HL-60 (cell line): ENCODE measurements around the gene MANBA.

Experiments
- DNase-seq, 2 experiments: peaks; one replicate each; pipeline ENCODE4 v3.0.0-alpha.2; 2010 to 2020; ENCODE audit warnings: low read depth in 1 of 2, low spot score in 1 of 2
- H3K27ac ChIP-seq: fragments of 250-450 bp; sonication (Bioruptor Pico); replicated peaks from 2 replicates; pipeline ENCODE4 v1.5.1; 2020; ENCODE audit warnings: mild to moderate bottlenecking, moderate library complexity
- H3K27me3 ChIP-seq: fragments of 250-450 bp; sonication (Bioruptor Pico); 2 replicates; pipeline ENCODE4 v1.5.1; 2021; ENCODE audit warnings: mild to moderate bottlenecking, moderate library complexity; ENCODE audit not compliant: insufficient read depth, poor library complexity, severe bottlenecking
- H3K4me3 ChIP-seq: replicated peaks from 2 replicates; pipeline ENCODE4 v1.5.1; 2011; ENCODE audit warnings: mild to moderate bottlenecking, control low read depth, low read length; ENCODE audit not compliant: insufficient read depth
- GABPA ChIP-seq: IDR thresholded peaks from 2 replicates; pipeline ENCODE4 v1.6.1; 2012; ENCODE audit warnings: low read depth
- POLR2AphosphoS5 ChIP-seq: IDR thresholded peaks from 2 replicates; pipeline ENCODE4 v1.6.1; 2012; ENCODE audit warnings: low read depth
- SPI1 ChIP-seq: IDR thresholded peaks from 2 replicates; pipeline ENCODE4 v1.6.1; 2012; ENCODE audit warnings: low read depth, mild to moderate bottlenecking, borderline replicate concordance
- TF ChIP-seq, protein P1 (sequence below): IDR thresholded peaks from 2 replicates; pipeline ENCODE4 v1.6.1; 2012; ENCODE audit warnings: low read depth; ENCODE audit not compliant: insufficient replicate concordance
- TF ChIP-seq, protein P2 (sequence below): IDR thresholded peaks from one replicate; pipeline ENCODE4 v1.5.1; 2011; ENCODE audit warnings: low read length, control low read depth, inconsistent platforms; ENCODE audit not compliant: insufficient read depth

Gene MANBA

DNA sequence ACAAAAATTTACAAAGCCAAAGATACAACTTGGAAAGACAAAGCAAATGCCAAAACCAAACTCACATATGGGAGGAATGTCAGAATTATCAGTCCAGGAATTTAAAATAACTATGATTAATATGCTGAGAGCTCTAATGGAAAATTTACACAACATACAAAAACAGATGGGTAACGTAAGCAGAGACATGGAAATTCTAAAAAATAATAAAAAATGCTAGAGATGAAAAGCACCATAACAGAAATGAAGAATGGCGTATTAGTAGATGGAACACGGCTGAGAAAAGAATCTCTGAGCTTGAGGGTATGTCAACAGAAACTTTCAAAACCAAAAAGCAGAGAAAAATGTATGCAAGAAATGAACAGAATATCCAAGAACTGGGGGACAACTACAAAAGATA lies 4.1 kb upstream of the MANBA start:
- H3K27me3 ChIP-seq, result no peaks in the 10 kb centered on the region

DNA sequence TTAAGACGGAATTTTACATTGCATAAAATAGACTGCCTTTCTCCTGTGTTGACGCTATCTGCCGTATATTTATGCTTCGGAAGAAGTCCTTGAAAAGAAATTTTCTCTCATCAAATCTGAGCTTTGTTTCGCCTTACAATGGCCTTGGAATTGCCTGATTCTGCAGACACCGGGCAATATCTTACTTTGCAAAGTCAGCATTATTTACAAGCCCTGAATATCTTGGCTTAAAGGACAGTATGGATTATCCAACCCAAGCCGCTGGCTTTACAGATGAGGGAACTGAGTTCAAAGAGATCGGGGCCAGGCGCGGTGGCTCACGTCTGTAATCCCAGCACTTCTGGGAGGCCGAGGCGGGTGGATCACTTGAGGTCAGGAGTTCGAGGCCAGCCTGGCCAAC lies 1.1 kb upstream of the MANBA start:
- TF ChIP-seq GABPA, result no peak
- no peak for TF ChIP-seq POLR2AphosphoS5
- TF ChIP-seq, protein P1, sequence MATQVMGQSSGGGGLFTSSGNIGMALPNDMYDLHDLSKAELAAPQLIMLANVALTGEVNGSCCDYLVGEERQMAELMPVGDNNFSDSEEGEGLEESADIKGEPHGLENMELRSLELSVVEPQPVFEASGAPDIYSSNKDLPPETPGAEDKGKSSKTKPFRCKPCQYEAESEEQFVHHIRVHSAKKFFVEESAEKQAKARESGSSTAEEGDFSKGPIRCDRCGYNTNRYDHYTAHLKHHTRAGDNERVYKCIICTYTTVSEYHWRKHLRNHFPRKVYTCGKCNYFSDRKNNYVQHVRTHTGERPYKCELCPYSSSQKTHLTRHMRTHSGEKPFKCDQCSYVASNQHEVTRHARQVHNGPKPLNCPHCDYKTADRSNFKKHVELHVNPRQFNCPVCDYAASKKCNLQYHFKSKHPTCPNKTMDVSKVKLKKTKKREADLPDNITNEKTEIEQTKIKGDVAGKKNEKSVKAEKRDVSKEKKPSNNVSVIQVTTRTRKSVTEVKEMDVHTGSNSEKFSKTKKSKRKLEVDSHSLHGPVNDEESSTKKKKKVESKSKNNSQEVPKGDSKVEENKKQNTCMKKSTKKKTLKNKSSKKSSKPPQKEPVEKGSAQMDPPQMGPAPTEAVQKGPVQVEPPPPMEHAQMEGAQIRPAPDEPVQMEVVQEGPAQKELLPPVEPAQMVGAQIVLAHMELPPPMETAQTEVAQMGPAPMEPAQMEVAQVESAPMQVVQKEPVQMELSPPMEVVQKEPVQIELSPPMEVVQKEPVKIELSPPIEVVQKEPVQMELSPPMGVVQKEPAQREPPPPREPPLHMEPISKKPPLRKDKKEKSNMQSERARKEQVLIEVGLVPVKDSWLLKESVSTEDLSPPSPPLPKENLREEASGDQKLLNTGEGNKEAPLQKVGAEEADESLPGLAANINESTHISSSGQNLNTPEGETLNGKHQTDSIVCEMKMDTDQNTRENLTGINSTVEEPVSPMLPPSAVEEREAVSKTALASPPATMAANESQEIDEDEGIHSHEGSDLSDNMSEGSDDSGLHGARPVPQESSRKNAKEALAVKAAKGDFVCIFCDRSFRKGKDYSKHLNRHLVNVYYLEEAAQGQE, result no peak
- no peak for TF ChIP-seq SPI1
- H3K4me3 ChIP-seq, result no peak overlapping the region
- H3K27ac ChIP-seq, result no peak overlapping the region
- H3K27me3 ChIP-seq, result no peaks in the 10 kb centered on the region
- no peak for DNase-seq

More for the DNA sequence above, 4.1 kb upstream of the MANBA start:
- no peak for DNase-seq
- H3K27ac ChIP-seq, result no peak overlapping the region
- no peak overlapping the region for H3K4me3 ChIP-seq
- TF ChIP-seq, protein P2, sequence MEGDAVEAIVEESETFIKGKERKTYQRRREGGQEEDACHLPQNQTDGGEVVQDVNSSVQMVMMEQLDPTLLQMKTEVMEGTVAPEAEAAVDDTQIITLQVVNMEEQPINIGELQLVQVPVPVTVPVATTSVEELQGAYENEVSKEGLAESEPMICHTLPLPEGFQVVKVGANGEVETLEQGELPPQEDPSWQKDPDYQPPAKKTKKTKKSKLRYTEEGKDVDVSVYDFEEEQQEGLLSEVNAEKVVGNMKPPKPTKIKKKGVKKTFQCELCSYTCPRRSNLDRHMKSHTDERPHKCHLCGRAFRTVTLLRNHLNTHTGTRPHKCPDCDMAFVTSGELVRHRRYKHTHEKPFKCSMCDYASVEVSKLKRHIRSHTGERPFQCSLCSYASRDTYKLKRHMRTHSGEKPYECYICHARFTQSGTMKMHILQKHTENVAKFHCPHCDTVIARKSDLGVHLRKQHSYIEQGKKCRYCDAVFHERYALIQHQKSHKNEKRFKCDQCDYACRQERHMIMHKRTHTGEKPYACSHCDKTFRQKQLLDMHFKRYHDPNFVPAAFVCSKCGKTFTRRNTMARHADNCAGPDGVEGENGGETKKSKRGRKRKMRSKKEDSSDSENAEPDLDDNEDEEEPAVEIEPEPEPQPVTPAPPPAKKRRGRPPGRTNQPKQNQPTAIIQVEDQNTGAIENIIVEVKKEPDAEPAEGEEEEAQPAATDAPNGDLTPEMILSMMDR, result no peak
- no peak for TF ChIP-seq GABPA
- TF ChIP-seq POLR2AphosphoS5, result no peak
- TF ChIP-seq, protein P1, result no peak
- no peak for TF ChIP-seq SPI1

DNA sequence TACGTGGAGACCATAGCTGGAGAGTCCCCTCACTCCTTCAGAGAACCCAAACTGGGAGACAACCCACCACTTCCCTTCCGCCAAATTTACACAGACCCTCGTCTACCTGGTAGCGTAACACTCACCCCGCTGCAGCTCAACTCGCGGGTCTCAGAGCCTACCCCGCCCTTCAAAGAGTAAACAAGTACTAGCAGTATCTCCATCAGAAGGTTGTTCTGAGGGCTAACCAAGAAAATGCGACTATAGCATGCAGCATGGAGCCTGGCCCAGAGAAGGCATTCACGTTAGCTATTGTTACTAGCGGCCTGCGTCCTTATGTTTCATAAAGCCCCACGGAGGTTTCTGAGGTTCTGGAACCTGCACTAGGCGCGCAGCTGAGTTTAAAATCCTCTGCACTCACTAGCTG lies 531 bp upstream of the MANBA start:
- Histone ChIP-seq H3K27ac (peak overlapping the region; percentile 99), H3K27me3 (no peaks in the 10 kb centered on the region), H3K4me3 (peak overlapping the region; percentile 87)
- TF ChIP-seq, protein P1, result no peak
- TF ChIP-seq POLR2AphosphoS5 (no peak), SPI1 (no peak)
- no peak for DNase-seq

DNA sequence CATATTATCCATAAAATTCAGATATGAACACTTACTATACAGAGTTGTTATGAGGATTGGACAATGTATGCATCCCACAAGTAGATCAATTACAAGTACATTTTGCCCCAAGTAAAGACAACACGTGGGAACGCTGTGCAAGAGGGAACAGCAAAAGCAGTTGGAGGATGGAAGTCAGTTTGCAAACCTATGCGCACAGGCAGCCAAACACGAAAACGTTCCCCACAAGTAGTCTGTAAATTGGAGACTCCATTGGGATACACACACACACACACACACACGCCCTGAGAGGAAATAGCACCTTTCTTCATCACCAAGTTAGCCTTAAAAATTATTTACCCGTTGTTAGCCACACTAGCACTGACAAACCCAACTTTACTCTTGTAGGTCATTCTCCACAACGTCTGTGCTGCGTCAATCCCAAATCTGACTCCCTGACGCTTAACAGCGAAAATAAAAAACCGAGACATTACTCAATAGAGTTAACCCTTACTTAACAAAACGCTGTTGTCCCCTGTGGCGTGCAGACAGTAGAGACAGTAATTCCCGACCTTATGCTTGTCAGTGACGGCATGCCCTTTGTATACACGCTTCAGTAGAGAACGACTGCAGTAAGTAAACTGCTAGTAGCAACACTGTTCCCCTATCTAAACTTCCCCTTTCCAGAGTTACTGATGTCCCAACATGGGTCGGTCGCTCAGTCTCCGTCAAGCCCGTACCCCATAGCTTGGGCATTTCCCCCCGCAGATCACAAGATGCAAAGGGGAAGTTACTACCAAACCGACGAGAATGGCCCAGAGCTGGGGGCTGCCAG lies 730 bp downstream of the MANBA start:
- DNase-seq, result peak; percentile 75 to 97
- H3K4me3 ChIP-seq, result peak overlapping the region; percentile 87
- peak overlapping the region; percentile 99 for H3K27ac ChIP-seq

More for the DNA sequence above, 730 bp downstream of the MANBA start:
- H3K27me3 ChIP-seq, result no peaks in the 10 kb centered on the region
- TF ChIP-seq SPI1, result peak; percentile 78
- TF ChIP-seq, protein P1, result no peak
